ENCODE measurements around the gene CPT1A. TPM values are rescaled to one million over a fixed set of nuclear protein-coding genes. Genes with fewer than 3 reads are reported as not detected.

Gene CPT1A
- total RNA-seq, 4 donors from 2014 or later: 80.6 to 372 (median 118) TPM

DNA sequence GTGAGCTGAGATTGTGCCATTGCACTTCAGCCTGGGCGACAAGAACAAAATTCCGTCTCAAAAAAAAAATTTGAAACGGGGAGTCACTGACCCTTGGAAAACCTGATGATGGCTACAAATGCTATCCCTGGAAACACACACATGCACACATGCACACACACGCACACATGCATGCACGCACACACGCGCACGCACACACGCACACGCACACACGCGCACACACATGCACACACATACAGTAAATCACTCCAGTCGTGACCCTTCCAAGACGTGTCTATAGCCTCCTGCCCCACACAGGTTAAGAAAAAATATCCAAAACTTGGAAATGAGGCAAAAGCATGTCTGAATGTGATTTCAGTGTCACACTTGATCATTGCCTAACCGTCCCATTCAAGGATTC, 6.7 kb upstream of the CPT1A start:
- H3K4me3 ChIP-seq: no peak overlapping the region
- peaks cover 0 to 13% (median 2%) of the 10 kb centered on the region in 4 donors for H3K4me1 ChIP-seq
- H3K27me3 ChIP-seq: no peaks in the 10 kb centered on the region
- H3K27ac ChIP-seq: no peak overlapping the region
- H3K36me3 ChIP-seq: no peaks in the 10 kb centered on the region
- DNase-seq: no peak
- H3K9me3 ChIP-seq: no peaks in the 10 kb centered on the region
- TF ChIP-seq POLR2A (IDR thresholded peaks at IDR 0.05): no peak
- TF ChIP-seq, protein P1, sequence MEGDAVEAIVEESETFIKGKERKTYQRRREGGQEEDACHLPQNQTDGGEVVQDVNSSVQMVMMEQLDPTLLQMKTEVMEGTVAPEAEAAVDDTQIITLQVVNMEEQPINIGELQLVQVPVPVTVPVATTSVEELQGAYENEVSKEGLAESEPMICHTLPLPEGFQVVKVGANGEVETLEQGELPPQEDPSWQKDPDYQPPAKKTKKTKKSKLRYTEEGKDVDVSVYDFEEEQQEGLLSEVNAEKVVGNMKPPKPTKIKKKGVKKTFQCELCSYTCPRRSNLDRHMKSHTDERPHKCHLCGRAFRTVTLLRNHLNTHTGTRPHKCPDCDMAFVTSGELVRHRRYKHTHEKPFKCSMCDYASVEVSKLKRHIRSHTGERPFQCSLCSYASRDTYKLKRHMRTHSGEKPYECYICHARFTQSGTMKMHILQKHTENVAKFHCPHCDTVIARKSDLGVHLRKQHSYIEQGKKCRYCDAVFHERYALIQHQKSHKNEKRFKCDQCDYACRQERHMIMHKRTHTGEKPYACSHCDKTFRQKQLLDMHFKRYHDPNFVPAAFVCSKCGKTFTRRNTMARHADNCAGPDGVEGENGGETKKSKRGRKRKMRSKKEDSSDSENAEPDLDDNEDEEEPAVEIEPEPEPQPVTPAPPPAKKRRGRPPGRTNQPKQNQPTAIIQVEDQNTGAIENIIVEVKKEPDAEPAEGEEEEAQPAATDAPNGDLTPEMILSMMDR (IDR thresholded peaks at IDR 0.05): no peak

DNA sequence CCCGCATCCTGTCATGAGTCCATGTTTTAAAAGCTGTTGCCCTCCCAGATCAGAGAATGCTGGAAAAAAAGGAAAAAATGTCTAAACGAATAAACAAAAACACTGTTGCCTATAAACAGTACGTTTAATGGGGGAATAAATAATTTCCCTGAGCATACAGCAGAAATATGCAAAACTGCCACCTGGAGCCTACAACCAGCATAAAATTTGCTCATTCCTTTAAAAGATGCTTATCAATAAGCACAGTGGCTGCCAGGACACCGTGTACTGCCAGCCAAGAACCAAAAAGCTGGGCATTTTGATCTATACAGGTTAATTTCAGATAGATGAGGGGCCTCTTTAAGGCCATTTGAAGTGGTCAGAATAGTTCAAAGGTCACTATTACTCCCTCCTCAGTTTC, 5.7 kb upstream of the CPT1A start:
- no peak for DNase-seq
- Histone ChIP-seq H3K4me1 (peaks cover 0 to 23% (median 4%) of the 10 kb centered on the region in 4 donors), H3K27ac (no peak overlapping the region), H3K36me3 (no peaks in the 10 kb centered on the region), H3K9me3 (no peaks in the 10 kb centered on the region), H3K27me3 (no peaks in the 10 kb centered on the region), H3K4me3 (no peak overlapping the region)
- TF ChIP-seq, protein P1 (IDR thresholded peaks at IDR 0.05): no peak
- TF ChIP-seq POLR2A (IDR thresholded peaks at IDR 0.05): no peak

DNA sequence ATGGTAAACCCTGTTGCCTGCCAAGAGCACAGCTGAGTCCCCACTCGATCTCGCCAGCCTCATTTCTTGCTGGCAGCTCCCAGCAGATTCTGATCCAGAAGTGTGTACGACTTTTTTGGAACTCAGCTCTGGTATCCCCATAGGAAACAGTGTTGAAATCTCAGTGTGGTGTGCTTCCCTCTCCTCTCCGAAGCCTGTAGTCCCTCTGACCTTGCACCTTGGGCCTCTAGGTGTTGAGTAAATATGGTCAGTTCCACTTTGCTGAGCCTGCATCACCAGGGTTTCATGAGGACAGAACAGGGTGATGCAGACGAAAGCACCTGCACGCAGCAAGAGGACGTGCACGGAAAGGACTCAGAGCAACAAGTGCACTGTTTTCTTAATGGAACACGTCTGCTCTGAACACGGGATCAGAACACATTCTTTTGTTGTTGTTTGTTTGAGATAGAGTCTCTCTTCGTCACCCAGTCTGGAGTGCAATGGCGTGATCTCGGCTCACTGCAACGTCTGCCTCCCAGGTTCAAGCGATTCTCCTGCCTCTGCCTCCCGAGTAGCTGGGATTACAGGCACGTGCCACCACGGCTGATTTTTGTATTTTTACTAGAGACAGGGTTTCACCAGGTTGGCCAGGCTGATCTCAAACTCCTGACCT, 3.8 kb upstream of the CPT1A start:
- Histone ChIP-seq H3K27me3 (no peaks in the 10 kb centered on the region), H3K4me1 (peaks cover 0 to 29% (median 8%) of the 10 kb centered on the region in 4 donors), H3K36me3 (no peaks in the 10 kb centered on the region), H3K4me3 (no peak overlapping the region), H3K9me3 (no peaks in the 10 kb centered on the region), H3K27ac (no peak overlapping the region)
- TF ChIP-seq POLR2A (IDR thresholded peaks at IDR 0.05): no peak
- TF ChIP-seq, protein P1 (IDR thresholded peaks at IDR 0.05): no peak
- DNase-seq: no peak

DNA sequence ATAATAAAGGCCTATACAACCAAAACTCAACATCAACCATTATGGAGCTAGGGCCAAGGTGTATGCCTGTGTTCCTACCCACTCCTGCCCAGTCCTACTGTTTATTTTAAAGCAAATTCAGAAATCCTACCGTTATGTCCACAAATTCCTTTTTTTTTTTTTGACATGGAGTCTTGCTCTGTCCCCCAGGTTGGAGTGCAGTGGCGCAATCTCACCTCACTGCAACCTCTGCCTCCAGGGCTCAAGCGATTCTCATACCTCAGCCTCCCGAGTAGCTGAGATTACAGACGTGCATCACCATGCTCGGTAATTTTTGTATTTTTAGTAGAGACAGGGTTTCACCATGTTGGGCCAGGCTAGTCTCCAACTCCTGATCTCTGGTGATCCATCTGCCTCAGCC, 3.1 kb upstream of the CPT1A start:
- no peak overlapping the region for H3K27ac ChIP-seq
- no peaks in the 10 kb centered on the region for H3K36me3 ChIP-seq
- no peak for DNase-seq
- H3K9me3 ChIP-seq: no peaks in the 10 kb centered on the region
- peaks cover 0 to 32% (median 10%) of the 10 kb centered on the region in 4 donors for H3K4me1 ChIP-seq
- TF ChIP-seq POLR2A (IDR thresholded peaks at IDR 0.05): no peak
- TF ChIP-seq, protein P1 (IDR thresholded peaks at IDR 0.05): no peak
- H3K27me3 ChIP-seq: no peaks in the 10 kb centered on the region
- no peak overlapping the region for H3K4me3 ChIP-seq

DNA sequence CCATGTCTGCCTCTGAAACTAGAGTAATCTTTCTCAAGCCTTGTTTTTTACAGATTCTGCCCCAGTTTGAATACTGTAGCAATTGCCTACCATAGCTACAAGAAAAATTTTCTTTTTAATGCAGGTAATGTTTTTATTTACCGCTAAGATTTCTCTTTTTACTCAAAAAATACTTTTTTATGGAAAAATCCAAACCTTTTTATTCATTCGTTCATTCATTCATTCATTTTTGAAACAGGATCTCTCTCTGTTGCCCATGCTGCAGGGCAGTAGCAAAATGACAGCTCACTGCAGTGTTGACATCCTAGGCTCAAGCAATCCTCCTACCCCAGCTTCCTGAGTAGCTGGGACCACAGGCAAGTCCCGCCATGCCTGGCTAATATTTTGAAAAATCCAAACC, 2.7 kb upstream of the CPT1A start:
- TF ChIP-seq, protein P1 (IDR thresholded peaks at IDR 0.05): no peak
- TF ChIP-seq POLR2A (IDR thresholded peaks at IDR 0.05): no peak
- peak overlapping the region in 3 of 4 donors; percentile 58 to 90 (median 88) for H3K4me3 ChIP-seq
- no peak for DNase-seq
- no peaks in the 10 kb centered on the region for H3K9me3 ChIP-seq
- H3K27ac ChIP-seq: peak overlapping the region; percentile 92 to 99 (median 96)
- H3K36me3 ChIP-seq: no peaks in the 10 kb centered on the region
- H3K4me1 ChIP-seq: peaks cover 0 to 37% (median 11%) of the 10 kb centered on the region in 4 donors
- H3K27me3 ChIP-seq: no peaks in the 10 kb centered on the region

All from Peyer's patch (tissue), 4 donors.